ENCODE data around the gene NOXA1. TPM values are rescaled to one million over a fixed set of nuclear protein-coding genes. Genes with fewer than 3 reads are reported as not detected.
A peak's percentile ranks its signal among the peaks of the same experiment; 100 is the strongest.

Gene NOXA1
- total and polyA plus RNA-seq, 4 donors = 1.4 to 14.6 (median 10.6) TPM

- Histone ChIP-seq H3K9me3 (ENCODE audit: control insufficient read depth, insufficient read depth, low read length) (no peaks in the 10 kb centered on the region), H3K27ac (ENCODE audit: low read depth, low read length) (peak within 1 kb of the TSS; percentile 78), H3K4me3 (ENCODE audit: low read depth, low read length) (peak within 1 kb of the TSS; percentile 48), H3K4me1 (ENCODE audit: control insufficient read depth, insufficient read depth, low read length) (peaks cover 62% of the 10 kb centered on the region), H3K36me3 (ENCODE audit: control insufficient read depth, insufficient read depth, low read length) (peaks cover 82% of the 10 kb centered on the region), H3K27me3 (ENCODE audit: control insufficient read depth, insufficient read depth, low read length) (no peaks in the 10 kb centered on the region)
- WGBS (ENCODE audit: insufficient coverage) = under 1% methylated on average over 62 of the region's 62 CpGs
- DNase-seq (ENCODE audit: low read depth in 4 of 6, low spot score in 6 of 6) = peak; percentile 75 to 98 (median 92)
These were observed 36.0 kb downstream of the NOXA1 start, which contains the start of gene NSMF for GRCh38 chr9:137459152-137459600. Gene NSMF (minus strand): TSS chr9:137459334. CDS start chr9:137459102, 232 bp downstream.

GRCh38 chr9:137459601-137460362 lies 36.6 kb downstream of the NOXA1 start:
- no peaks in the 10 kb centered on the region for H3K27me3 ChIP-seq (ENCODE audit: control insufficient read depth, insufficient read depth, low read length)
- H3K4me3 ChIP-seq (ENCODE audit: low read depth, low read length) = peak overlapping the region; percentile 33
- 59% methylated on average over 14 of the region's 15 CpGs for WGBS (ENCODE audit: insufficient coverage)
- no peaks in the 10 kb centered on the region for H3K9me3 ChIP-seq (ENCODE audit: control insufficient read depth, insufficient read depth, low read length)
- peak overlapping the region; percentile 58 for H3K27ac ChIP-seq (ENCODE audit: low read depth, low read length)
- DNase-seq (ENCODE audit: low read depth in 4 of 6, low spot score in 6 of 6) = no peak
- peaks cover 76% of the 10 kb centered on the region for H3K36me3 ChIP-seq (ENCODE audit: control insufficient read depth, insufficient read depth, low read length)
- H3K4me1 ChIP-seq (ENCODE audit: control insufficient read depth, insufficient read depth, low read length) = peaks cover 56% of the 10 kb centered on the region

- 94% methylated on average over 26 of the region's 31 CpGs for WGBS (ENCODE audit: insufficient coverage)
These were observed 37.4 kb downstream of the NOXA1 start for GRCh38 chr9:137460363-137461315.

GRCh38 chr9:137461316-137461662 lies 38.1 kb downstream of the NOXA1 start:
- no peaks in the 10 kb centered on the region for H3K27me3 ChIP-seq (ENCODE audit: control insufficient read depth, insufficient read depth, low read length)
- 86% methylated on average over 13 of the region's 21 CpGs for WGBS (ENCODE audit: insufficient coverage)
- H3K36me3 ChIP-seq (ENCODE audit: control insufficient read depth, insufficient read depth, low read length) = peaks cover 61% of the 10 kb centered on the region
- no peak overlapping the region for H3K4me3 ChIP-seq (ENCODE audit: low read depth, low read length)
- no peak for DNase-seq (ENCODE audit: low read depth in 4 of 6, low spot score in 6 of 6)
- H3K4me1 ChIP-seq (ENCODE audit: control insufficient read depth, insufficient read depth, low read length) = peaks cover 41% of the 10 kb centered on the region
- H3K27ac ChIP-seq (ENCODE audit: low read depth, low read length) = no peak overlapping the region
- H3K9me3 ChIP-seq (ENCODE audit: control insufficient read depth, insufficient read depth, low read length) = no peaks in the 10 kb centered on the region

More at GRCh38 chr9:137460363-137461315, 37.4 kb downstream of the NOXA1 start:
- no peak for DNase-seq (ENCODE audit: low read depth in 4 of 6, low spot score in 6 of 6)
- Histone ChIP-seq H3K9me3 (ENCODE audit: control insufficient read depth, insufficient read depth, low read length) (no peaks in the 10 kb centered on the region), H3K4me1 (ENCODE audit: control insufficient read depth, insufficient read depth, low read length) (peaks cover 47% of the 10 kb centered on the region), H3K4me3 (ENCODE audit: low read depth, low read length) (no peak overlapping the region), H3K27ac (ENCODE audit: low read depth, low read length) (no peak overlapping the region), H3K27me3 (ENCODE audit: control insufficient read depth, insufficient read depth, low read length) (no peaks in the 10 kb centered on the region), H3K36me3 (ENCODE audit: control insufficient read depth, insufficient read depth, low read length) (peaks cover 68% of the 10 kb centered on the region)

- no peak for DNase-seq (ENCODE audit: low read depth in 4 of 6, low spot score in 6 of 6)
- H3K9me3 ChIP-seq (ENCODE audit: control insufficient read depth, insufficient read depth, low read length) = no peaks in the 10 kb centered on the region
- H3K4me1 ChIP-seq (ENCODE audit: control insufficient read depth, insufficient read depth, low read length) = peaks cover 35% of the 10 kb centered on the region
- 18% methylated on average over 51 of the region's 52 CpGs for WGBS (ENCODE audit: insufficient coverage)
- H3K4me3 ChIP-seq (ENCODE audit: low read depth, low read length) = no peak overlapping the region
- H3K27ac ChIP-seq (ENCODE audit: low read depth, low read length) = no peak overlapping the region
- peaks cover 56% of the 10 kb centered on the region for H3K36me3 ChIP-seq (ENCODE audit: control insufficient read depth, insufficient read depth, low read length)
- no peaks in the 10 kb centered on the region for H3K27me3 ChIP-seq (ENCODE audit: control insufficient read depth, insufficient read depth, low read length)
These were observed 38.6 kb downstream of the NOXA1 start for GRCh38 chr9:137461663-137462395.

GRCh38 chr9:137462396-137462985 lies 39.3 kb downstream of the NOXA1 start:
- Histone ChIP-seq H3K9me3 (ENCODE audit: control insufficient read depth, insufficient read depth, low read length) (no peaks in the 10 kb centered on the region), H3K4me1 (ENCODE audit: control insufficient read depth, insufficient read depth, low read length) (peaks cover 29% of the 10 kb centered on the region), H3K27me3 (ENCODE audit: control insufficient read depth, insufficient read depth, low read length) (no peaks in the 10 kb centered on the region), H3K4me3 (ENCODE audit: low read depth, low read length) (no peak overlapping the region), H3K27ac (ENCODE audit: low read depth, low read length) (no peak overlapping the region), H3K36me3 (ENCODE audit: control insufficient read depth, insufficient read depth, low read length) (peaks cover 54% of the 10 kb centered on the region)
- WGBS (ENCODE audit: insufficient coverage) = 90% methylated on average over 23 of the region's 25 CpGs
- DNase-seq (ENCODE audit: low read depth in 4 of 6, low spot score in 6 of 6) = no peak

GRCh38 chr9:137462986-137463930 lies 40.1 kb downstream of the NOXA1 start:
- Histone ChIP-seq H3K27ac (ENCODE audit: low read depth, low read length) (no peak overlapping the region), H3K4me3 (ENCODE audit: low read depth, low read length) (no peak overlapping the region), H3K9me3 (ENCODE audit: control insufficient read depth, insufficient read depth, low read length) (no peaks in the 10 kb centered on the region), H3K27me3 (ENCODE audit: control insufficient read depth, insufficient read depth, low read length) (no peaks in the 10 kb centered on the region), H3K4me1 (ENCODE audit: control insufficient read depth, insufficient read depth, low read length) (peaks cover 21% of the 10 kb centered on the region), H3K36me3 (ENCODE audit: control insufficient read depth, insufficient read depth, low read length) (peaks cover 46% of the 10 kb centered on the region)
- 89% methylated on average over 30 of the region's 30 CpGs for WGBS (ENCODE audit: insufficient coverage)
- peak in 1 of 6 donors; percentile 87 for DNase-seq (ENCODE audit: low read depth in 4 of 6, low spot score in 6 of 6)

- H3K4me1 ChIP-seq (ENCODE audit: control insufficient read depth, insufficient read depth, low read length) = peaks cover 17% of the 10 kb centered on the region
- WGBS (ENCODE audit: insufficient coverage) = 92% methylated on average over 18 of the region's 18 CpGs
- H3K27me3 ChIP-seq (ENCODE audit: control insufficient read depth, insufficient read depth, low read length) = no peaks in the 10 kb centered on the region
- H3K4me3 ChIP-seq (ENCODE audit: low read depth, low read length) = no peak overlapping the region
- H3K9me3 ChIP-seq (ENCODE audit: control insufficient read depth, insufficient read depth, low read length) = no peaks in the 10 kb centered on the region
- no peak overlapping the region for H3K27ac ChIP-seq (ENCODE audit: low read depth, low read length)
- no peak for DNase-seq (ENCODE audit: low read depth in 4 of 6, low spot score in 6 of 6)
- H3K36me3 ChIP-seq (ENCODE audit: control insufficient read depth, insufficient read depth, low read length) = peaks cover 43% of the 10 kb centered on the region
These were observed 40.7 kb downstream of the NOXA1 start for GRCh38 chr9:137463931-137464290.
